ENCODE measurements around the gene ATP1A2. TPM values are rescaled to one million over a fixed set of nuclear protein-coding genes. Genes with fewer than 3 reads are reported as not detected.
A peak's percentile ranks its signal among the peaks of the same experiment; 100 is the strongest.

ATP1A2 gene
- total and polyA plus RNA-seq, 2 experiments from 2014 or later = 11.3 to 40.9 TPM

DNA sequence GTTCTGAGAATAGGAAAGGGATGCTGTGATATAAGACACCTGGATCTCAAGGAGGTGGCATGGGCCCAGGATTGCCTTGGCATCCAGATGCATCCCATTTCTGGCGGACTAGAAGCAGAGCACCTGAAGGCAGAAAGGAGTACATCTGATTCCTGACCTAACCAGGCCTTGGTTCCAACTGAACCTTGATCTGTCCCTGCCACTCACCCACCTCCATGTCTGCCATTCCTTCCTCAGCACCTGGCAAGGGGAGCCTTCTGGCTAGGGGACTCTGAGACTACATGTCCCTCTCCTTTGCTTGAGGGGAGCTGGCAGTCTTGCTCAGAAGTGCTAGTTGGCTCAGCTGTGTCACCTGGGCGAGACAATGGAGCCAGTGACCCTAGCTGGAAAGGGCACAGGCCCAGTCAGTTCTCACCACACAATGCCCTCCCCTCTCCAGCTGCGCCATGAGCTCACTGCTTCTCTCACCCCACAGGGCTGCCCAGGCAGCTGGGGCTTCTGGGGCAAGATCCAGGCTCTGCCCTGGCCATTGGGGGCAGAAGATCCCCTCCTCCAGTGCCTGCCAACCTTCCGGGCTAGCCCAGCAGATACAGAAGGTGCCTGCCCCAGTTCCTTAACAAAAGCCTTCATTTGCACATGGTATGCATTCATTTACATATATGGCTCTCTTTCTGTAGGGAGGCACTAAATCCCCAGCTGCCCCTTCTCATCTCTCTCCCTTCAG is 20.0 kb upstream of the ATP1A2 start:
- H3K27me3 ChIP-seq = no peaks in the 10 kb centered on the region
- H3K9me3 ChIP-seq (ENCODE audit: low read depth) = no peaks in the 10 kb centered on the region
- no peak for DNase-seq (ENCODE audit: low read depth in 1 of 2, low spot score in 1 of 2)
- H3K4me1 ChIP-seq (ENCODE audit: low read depth) = peaks cover 5% of the 10 kb centered on the region
- TF ChIP-seq, protein P1, sequence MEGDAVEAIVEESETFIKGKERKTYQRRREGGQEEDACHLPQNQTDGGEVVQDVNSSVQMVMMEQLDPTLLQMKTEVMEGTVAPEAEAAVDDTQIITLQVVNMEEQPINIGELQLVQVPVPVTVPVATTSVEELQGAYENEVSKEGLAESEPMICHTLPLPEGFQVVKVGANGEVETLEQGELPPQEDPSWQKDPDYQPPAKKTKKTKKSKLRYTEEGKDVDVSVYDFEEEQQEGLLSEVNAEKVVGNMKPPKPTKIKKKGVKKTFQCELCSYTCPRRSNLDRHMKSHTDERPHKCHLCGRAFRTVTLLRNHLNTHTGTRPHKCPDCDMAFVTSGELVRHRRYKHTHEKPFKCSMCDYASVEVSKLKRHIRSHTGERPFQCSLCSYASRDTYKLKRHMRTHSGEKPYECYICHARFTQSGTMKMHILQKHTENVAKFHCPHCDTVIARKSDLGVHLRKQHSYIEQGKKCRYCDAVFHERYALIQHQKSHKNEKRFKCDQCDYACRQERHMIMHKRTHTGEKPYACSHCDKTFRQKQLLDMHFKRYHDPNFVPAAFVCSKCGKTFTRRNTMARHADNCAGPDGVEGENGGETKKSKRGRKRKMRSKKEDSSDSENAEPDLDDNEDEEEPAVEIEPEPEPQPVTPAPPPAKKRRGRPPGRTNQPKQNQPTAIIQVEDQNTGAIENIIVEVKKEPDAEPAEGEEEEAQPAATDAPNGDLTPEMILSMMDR (IDR thresholded peaks at IDR 0.05; ENCODE audit: low read depth, low read length) = no peak
- no peak overlapping the region for H3K27ac ChIP-seq
- H3K36me3 ChIP-seq = no peaks in the 10 kb centered on the region
- H3K4me3 ChIP-seq = no peak overlapping the region

DNA sequence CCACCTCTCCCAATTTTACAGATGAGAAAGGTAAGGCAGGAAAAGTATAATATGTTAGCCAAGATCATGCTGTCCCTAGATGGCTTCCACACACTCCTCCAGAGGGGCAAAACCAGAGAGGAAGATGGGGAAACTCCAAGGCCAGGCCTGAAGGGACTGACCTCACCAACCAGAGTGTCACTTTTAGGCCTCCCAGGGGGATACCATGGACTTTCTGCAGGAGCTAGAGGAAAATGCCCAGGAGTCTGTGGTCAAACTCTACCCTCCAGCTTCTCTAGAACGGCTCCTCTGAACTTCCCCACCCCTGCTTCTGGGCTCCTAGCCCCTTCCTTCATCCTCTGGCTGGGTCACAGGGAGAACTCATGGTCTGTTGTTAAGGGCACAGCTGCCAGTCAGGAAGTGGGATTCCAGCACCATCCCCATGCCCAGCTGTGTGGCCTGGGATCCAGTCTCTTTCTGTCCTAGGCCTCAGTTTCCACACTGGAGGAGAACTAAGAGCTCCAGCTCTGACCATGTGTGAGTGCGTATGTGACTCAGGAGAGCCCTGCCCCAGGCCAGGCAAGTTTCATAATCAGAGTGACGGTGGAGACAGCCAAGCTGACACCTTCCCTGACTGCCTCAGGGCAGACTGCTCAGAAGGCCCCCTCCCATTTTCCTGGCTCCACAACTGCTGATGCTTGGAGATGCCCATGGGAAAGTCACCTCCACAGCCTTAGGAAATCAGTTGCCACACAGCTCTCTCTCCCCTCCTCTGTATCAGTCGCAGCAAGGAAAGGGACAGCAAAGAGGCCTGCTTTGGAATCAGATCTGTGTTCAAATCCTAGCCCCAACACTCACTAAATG is 19.1 kb upstream of the ATP1A2 start:
- no peak overlapping the region for H3K4me3 ChIP-seq
- no peak overlapping the region for H3K27ac ChIP-seq
- no peaks in the 10 kb centered on the region for H3K9me3 ChIP-seq (ENCODE audit: low read depth)
- no peaks in the 10 kb centered on the region for H3K36me3 ChIP-seq
- H3K27me3 ChIP-seq = no peaks in the 10 kb centered on the region
- H3K4me1 ChIP-seq (ENCODE audit: low read depth) = peaks cover 8% of the 10 kb centered on the region
- TF ChIP-seq, protein P1 (IDR thresholded peaks at IDR 0.05; ENCODE audit: low read depth, low read length) = no peak
- peak in 1 of 2 donors; percentile 8 for DNase-seq (ENCODE audit: low read depth in 1 of 2, low spot score in 1 of 2)

DNA sequence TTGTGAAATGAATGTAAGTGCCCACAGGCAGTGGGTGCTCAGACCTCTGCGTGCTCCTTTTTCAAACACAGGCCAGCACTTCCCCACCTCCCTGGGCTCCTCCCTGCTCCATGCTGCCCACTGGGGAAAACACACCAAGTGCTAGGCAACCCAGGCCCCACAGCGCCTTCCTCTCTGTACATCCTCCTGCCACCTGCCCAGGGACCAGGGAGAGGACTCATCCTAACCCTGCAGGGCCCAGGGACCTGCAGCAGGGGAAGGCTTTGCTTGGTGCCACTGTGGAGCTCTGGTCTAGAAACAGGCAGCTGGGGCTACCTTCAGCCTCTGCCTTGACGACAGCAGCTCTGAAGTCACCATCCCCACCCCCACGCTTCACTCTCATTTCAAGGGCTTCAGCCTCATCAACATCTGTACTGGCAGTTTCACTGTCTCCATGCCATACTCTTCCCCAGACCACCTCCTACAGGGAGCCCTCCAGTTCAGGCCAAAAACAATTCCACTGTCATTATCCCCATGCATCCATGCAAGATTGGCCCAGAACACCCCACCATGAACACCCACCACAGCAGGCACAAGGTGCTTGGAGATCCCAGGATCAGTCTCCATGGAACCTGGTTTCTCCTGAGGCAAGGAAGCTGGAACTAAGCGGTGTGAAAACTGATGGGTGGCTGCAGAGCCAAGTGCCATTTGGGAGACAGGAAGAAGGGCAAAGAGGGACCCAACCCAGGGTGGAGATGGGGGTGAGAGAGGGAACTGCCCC is 18.2 kb upstream of the ATP1A2 start:
- no peak for DNase-seq (ENCODE audit: low read depth in 1 of 2, low spot score in 1 of 2)
- TF ChIP-seq, protein P1 (IDR thresholded peaks at IDR 0.05; ENCODE audit: low read depth, low read length) = no peak
- no peak overlapping the region for H3K27ac ChIP-seq
- no peaks in the 10 kb centered on the region for H3K9me3 ChIP-seq (ENCODE audit: low read depth)
- H3K36me3 ChIP-seq = no peaks in the 10 kb centered on the region
- H3K4me1 ChIP-seq (ENCODE audit: low read depth) = peaks cover 14% of the 10 kb centered on the region
- H3K27me3 ChIP-seq = no peaks in the 10 kb centered on the region
- peak overlapping the region; percentile 88 for H3K4me3 ChIP-seq

DNA sequence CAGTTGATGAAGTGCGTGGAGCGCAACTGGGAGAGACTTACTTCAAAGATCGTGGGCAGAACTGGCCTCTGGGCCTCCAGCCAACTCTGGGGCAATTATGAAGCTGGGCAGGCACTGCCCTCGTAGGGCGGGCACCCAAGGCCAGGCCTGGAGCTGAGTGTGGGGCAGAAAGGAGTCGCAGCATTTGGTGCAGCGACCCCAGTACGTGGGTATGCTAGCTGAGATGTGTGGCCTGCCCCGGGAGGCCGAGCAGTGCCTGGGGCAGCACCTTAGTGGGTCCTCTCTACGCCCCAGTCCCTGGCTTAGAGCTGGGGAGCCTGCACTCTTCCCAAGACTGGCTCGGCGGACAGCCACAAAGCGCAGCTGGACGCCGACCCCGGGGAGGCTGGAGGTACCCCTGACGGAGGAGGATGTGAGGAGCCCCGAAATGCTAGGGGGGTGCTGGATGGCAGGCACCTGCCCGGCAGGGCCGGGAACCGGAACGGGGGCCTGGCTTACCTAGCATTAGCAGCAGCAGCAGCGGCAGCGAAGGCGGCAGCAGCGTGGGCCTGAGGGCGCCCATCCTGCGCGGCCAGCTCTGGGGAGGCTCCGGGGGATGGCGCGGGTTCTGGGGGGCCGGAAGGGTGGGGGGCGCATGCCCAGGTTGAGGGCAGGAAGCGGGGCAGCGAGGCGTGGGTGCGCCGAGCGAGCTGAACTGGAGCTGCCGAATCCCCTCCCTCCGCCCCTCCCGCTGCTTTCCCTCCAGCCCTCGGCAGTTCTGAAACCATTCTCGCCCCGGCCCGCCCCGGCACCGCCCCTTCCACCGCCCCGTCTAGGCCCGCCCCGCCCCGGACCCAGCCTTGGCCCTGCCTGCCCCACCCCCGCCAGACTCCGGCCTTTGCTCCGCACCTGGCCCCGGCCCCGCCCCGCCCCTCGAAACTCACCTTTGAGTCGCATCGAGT is 17.4 kb upstream of the ATP1A2 start, which contains the start of gene IGSF8:
Gene IGSF8 (minus strand): TSS at position 709 of the 941 bp plus-strand sequence. CDS start 147 bp downstream, at position 562.
- peak within 1 kb of the TSS; percentile 88 for H3K4me3 ChIP-seq
- peaks cover 14% of the 10 kb centered on the region for H3K4me1 ChIP-seq (ENCODE audit: low read depth)
- TF ChIP-seq, protein P1 (IDR thresholded peaks at IDR 0.05; ENCODE audit: low read depth, low read length) = no peak
- H3K27me3 ChIP-seq = no peaks in the 10 kb centered on the region
- DNase-seq (ENCODE audit: low read depth in 1 of 2, low spot score in 1 of 2) = peak; percentile 85 to 93
- peak within 1 kb of the TSS; percentile 57 for H3K27ac ChIP-seq
- no peaks in the 10 kb centered on the region for H3K36me3 ChIP-seq
- no peaks in the 10 kb centered on the region for H3K9me3 ChIP-seq (ENCODE audit: low read depth)
